A549 (cell line): ENCODE data around the gene SH3PXD2B.

Source experiments
- CEBPB ChIP-seq, 2 experiments: fragments of >200 bp in 1 of 2; sonication (Bioruptor Twin) in 1 of 2; formaldehyde crosslinking in 1 of 2; IDR thresholded peaks; 2 replicates each; pipeline ENCODE4 v1.6.1; 2012 to 2016
- CTCF ChIP-seq: fragments of >200 bp; sonication (Bioruptor Twin); formaldehyde crosslinking; IDR thresholded peaks from 3 replicates; pipeline ENCODE4 v1.5.1; 2016
- ELK1 ChIP-seq: fragments of 150-350 bp; IDR thresholded peaks from 2 replicates; pipeline ENCODE4 v1.6.1; 2014; ENCODE audit warnings: low read depth, mild to moderate bottlenecking, low read length
- KDM5A ChIP-seq: fragments of 200-600 bp; sonication (generic); IDR thresholded peaks from 2 replicates; pipeline ENCODE4 v1.6.1; 2016; ENCODE audit warnings: antibody characterized with exemption, mild to moderate bottlenecking
- MAFK ChIP-seq: fragments of 450-650 bp; IDR thresholded peaks from 2 replicates; pipeline ENCODE4 v1.6.1; 2014; ENCODE audit not compliant: partially characterized antibody
- NPAS2 ChIP-seq: fragments of 250-450 bp; sonication (Bioruptor Pico); IDR thresholded peaks from 2 replicates; pipeline ENCODE4 v1.8.0; 2022; ENCODE audit warnings: mild to moderate bottlenecking, moderate library complexity, borderline replicate concordance
- NR3C1 ChIP-seq: fragments of >200 bp; sonication (Bioruptor Twin); formaldehyde crosslinking; IDR thresholded peaks from 3 replicates; pipeline ENCODE4 v1.6.1; 2017
- PBX3 ChIP-seq: IDR thresholded peaks from 2 replicates; pipeline ENCODE4 v1.6.1; 2012
- RCOR1 ChIP-seq: fragments of 150-350 bp; IDR thresholded peaks from 2 replicates; pipeline ENCODE4 v1.6.1; 2014; ENCODE audit warnings: antibody characterized with exemption, low read length, low read depth

GRCh38 chr5:172313915-172314314 is 140.4 kb downstream of the SH3PXD2B start:
- TF ChIP-seq MAFK (no peak), CTCF (no peak), RCOR1 (no peak), NPAS2 (CRISPR knock-in tag) (no peak), ELK1 (no peak), KDM5A (no peak), CEBPB (IDR thresholded peaks at IDR 0.05) (no peak), NR3C1 (no peak), PBX3 (no peak)
